ENCODE results near the gene ST6GALNAC4. TPM values are rescaled to one million over a fixed set of nuclear protein-coding genes. Genes with fewer than 3 reads are reported as not detected.

ST6GALNAC4 gene
- total RNA-seq, 1 experiment from 2014 or later: 15.4 TPM

- no peak overlapping the region for H3T11ph ChIP-seq (ENCODE audit: low read length)
- no peaks in the 10 kb centered on the region for H3K79me1 ChIP-seq (ENCODE audit: insufficient read depth, low read depth, low read length, poor library complexity, severe bottlenecking)
- no peak overlapping the region for H3K23ac ChIP-seq (ENCODE audit: insufficient read length, low read depth, low read length)
- H4K8ac ChIP-seq (replicated peaks; ENCODE audit: insufficient read length, low read depth, low read length): no peak overlapping the region
- H3K14ac ChIP-seq (ENCODE audit: insufficient read depth, low read length): no peak overlapping the region
- H3K56ac ChIP-seq (ENCODE audit: insufficient read length, low read depth, low read length): no peak overlapping the region
- Mint-ChIP-seq H3K27me3 (ENCODE audit: low read depth) (no peaks in the 10 kb centered on the region; the same call in 1 of the 2 replicates), H3K27ac (peak overlapping the region in 1 of 3 experiments; percentile 40; a peak in 4 of 7 replicates), H3K4me3 (no peak overlapping the region), H3K9me3 (no peaks in the 10 kb centered on the region), H3K4me1 (peaks cover 6 to 20% of the 10 kb centered on the region in 2 experiments; a peak in 3 of 4 replicates), H3K36me3 (ENCODE audit: insufficient read depth in 1 of 3, low read depth in 3 of 3) (peaks cover 7 to 34% (median 33%) of the 10 kb centered on the region in 3 experiments; a peak in 6 of 7 replicates)
- H3K23me2 ChIP-seq (ENCODE audit: insufficient read length, low read depth, low read length, poor library complexity, severe bottlenecking): no peaks in the 10 kb centered on the region
- no peak overlapping the region for H4K5ac ChIP-seq (ENCODE audit: insufficient read length, low read depth, low read length)
- H2BK20ac ChIP-seq (ENCODE audit: low read depth, low read length, poor library complexity, severe bottlenecking): no peak overlapping the region
- H2AFZ ChIP-seq (ENCODE audit: low read length): no peak overlapping the region
- no peak for TF ChIP-seq CTCF (conservative IDR thresholded peaks at IDR 0.05)
- H3K9me3 ChIP-seq (ENCODE audit: control insufficient read depth, low read depth, low read length): no peaks in the 10 kb centered on the region
- H4K91ac ChIP-seq (ENCODE audit: insufficient read length, low read depth, low read length): no peak overlapping the region
- H4K20me1 ChIP-seq (ENCODE audit: control insufficient read depth, insufficient read depth, insufficient read length): no peaks in the 10 kb centered on the region
- WGBS (ENCODE audit: extremely low coverage, insufficient read length, low lambda C conversion rate): no CpG with 5 or more reads among the region's 13 CpGs
- H3K4me1 ChIP-seq (ENCODE audit: insufficient read depth, low read length): no peaks in the 10 kb centered on the region
- H3K79me2 ChIP-seq (ENCODE audit: insufficient read depth, low read length): no peaks in the 10 kb centered on the region
- no peak overlapping the region for H3K4me2 ChIP-seq (ENCODE audit: insufficient read depth, insufficient read length, low read length)
- no peak overlapping the region for H2AK5ac ChIP-seq (ENCODE audit: insufficient read length, low read length)
- H2BK12ac ChIP-seq (ENCODE audit: insufficient read length, low read depth, low read length): no peak overlapping the region
- H2BK5ac ChIP-seq (ENCODE audit: insufficient read length, low read length): no peak overlapping the region
- H2BK120ac ChIP-seq (ENCODE audit: low read depth, low read length, poor library complexity, severe bottlenecking): no peak overlapping the region
- no peak overlapping the region for H3K18ac ChIP-seq (ENCODE audit: insufficient read length, low read depth, low read length)
- H3K4ac ChIP-seq (ENCODE audit: low read depth, low read length): no peak overlapping the region
- H2BK15ac ChIP-seq (ENCODE audit: low read depth, low read length): no peak overlapping the region
- no peak overlapping the region for H3K9ac ChIP-seq (ENCODE audit: extremely low read depth, insufficient read length, low read length)
- no peak for DNase-seq
- H3K27me3 ChIP-seq (ENCODE audit: insufficient read depth, low read length): no peaks in the 10 kb centered on the region
- H3K27ac ChIP-seq (ENCODE audit: insufficient read length, low read depth, low read length): no peak overlapping the region
These were observed 31.1 kb downstream of the ST6GALNAC4 start for GRCh38 chr9:127885508-127886281.

All from H9 (cell line).